Omental fat pad (tissue), 4 donors: ENCODE results near the gene BCDIN3D. TPM values are rescaled to one million over a fixed set of nuclear protein-coding genes. Genes with fewer than 3 reads are reported as not detected.

Experiments used
- ATAC-seq: fragments of 150-250 bp; one replicate; pipeline ENCODE4 v1.9.1; 2016; ENCODE audit warnings: mild to moderate bottlenecking, moderate library complexity; ENCODE audit not compliant: low FRiP score
- DNase-seq: peaks from one replicate; pipeline ENCODE4 v3.0.0-alpha.2; 2019; ENCODE audit warnings: low spot score
- total RNA-seq, 4 donors: library from RNA; depleted of rRNA; stranded (reverse); fragments of >200 nt; gene quantifications; one replicate each; pipeline ENCODE4 v1.1.0, GENCODE V29; 2016
- TF ChIP-seq, protein P1 (sequence below), 3 donors: fragments of 450-650 bp; IDR thresholded peaks; one replicate each; pipeline ENCODE4 v1.5.1; 2016 to 2017; ENCODE audit warnings: antibody characterized with exemption in 3 of 3, mild to moderate bottlenecking in 3 of 3, moderate library complexity in 2 of 3

Gene BCDIN3D
- total RNA-seq, 4 donors from 2014 or later: 1.9 to 3.5 (median 2.8) TPM

DNA sequence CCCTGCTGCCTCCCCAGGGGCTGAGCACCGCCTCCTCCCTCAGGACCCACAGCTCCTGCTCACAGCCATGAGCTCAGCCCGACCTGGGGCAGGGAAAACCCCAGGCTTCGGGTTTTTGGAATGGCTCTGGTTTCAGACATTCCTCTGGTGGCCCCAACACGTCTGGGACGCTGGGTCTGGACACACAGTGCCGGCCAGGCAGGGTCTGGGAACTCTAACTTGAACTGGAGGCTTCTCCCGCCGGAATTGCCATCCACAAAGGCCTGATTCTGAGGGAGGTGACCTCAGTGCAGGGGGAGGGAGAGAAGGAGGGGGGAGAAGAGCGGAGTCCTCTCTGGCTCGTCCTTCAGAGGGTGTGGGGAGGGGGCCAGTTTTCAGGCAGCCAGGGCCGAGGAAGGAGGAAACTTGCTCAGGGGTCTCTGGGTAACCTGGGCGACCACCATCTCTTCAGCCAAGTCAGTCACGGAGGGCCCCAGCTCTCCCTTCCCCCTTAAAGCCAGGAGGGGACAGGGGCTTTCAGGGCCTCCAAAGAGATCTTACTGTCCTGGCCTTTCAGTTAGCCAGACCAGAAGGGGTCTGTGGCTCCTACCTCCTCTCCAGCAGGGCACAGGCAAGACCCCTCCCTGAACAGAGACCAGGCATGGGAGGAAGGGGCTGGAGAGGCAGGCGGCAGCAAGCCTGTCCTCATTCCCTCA, 34.1 kb downstream of the BCDIN3D start:
- no peak for DNase-seq
- TF ChIP-seq, protein P1, sequence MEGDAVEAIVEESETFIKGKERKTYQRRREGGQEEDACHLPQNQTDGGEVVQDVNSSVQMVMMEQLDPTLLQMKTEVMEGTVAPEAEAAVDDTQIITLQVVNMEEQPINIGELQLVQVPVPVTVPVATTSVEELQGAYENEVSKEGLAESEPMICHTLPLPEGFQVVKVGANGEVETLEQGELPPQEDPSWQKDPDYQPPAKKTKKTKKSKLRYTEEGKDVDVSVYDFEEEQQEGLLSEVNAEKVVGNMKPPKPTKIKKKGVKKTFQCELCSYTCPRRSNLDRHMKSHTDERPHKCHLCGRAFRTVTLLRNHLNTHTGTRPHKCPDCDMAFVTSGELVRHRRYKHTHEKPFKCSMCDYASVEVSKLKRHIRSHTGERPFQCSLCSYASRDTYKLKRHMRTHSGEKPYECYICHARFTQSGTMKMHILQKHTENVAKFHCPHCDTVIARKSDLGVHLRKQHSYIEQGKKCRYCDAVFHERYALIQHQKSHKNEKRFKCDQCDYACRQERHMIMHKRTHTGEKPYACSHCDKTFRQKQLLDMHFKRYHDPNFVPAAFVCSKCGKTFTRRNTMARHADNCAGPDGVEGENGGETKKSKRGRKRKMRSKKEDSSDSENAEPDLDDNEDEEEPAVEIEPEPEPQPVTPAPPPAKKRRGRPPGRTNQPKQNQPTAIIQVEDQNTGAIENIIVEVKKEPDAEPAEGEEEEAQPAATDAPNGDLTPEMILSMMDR (IDR thresholded peaks at IDR 0.05): no peak
- ATAC-seq: no peak

DNA sequence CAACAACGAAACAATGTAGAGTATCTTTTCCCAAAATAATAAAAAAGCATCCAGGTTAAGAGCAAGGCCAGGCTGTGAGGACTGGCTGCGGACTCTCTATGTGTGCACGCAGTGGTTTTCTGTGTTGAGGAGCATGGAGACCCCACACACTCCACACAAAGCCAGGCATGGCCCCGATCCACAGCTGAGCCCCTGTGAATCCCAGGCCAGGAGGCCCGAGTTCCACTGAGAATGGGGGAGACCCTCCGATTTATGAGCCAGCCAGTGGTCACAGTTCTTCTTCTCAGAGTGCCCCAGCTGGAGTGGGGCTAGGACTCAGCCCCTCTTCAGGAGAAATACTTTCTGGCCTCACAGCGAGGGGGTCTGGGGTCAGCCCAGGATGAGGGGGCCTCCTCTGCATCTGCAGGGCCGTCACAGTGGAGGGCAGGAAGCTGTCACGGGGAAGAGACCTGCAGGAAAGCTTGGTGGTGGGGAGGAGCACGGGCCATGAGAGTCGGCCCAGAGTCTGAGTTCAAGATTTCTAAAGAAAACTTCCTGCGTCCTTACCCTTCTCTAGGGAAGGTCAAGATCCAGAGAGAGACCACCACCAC, 34.8 kb downstream of the BCDIN3D start:
- no peak for DNase-seq
- ATAC-seq: no peak
- TF ChIP-seq, protein P1 (IDR thresholded peaks at IDR 0.05): no peak

DNA sequence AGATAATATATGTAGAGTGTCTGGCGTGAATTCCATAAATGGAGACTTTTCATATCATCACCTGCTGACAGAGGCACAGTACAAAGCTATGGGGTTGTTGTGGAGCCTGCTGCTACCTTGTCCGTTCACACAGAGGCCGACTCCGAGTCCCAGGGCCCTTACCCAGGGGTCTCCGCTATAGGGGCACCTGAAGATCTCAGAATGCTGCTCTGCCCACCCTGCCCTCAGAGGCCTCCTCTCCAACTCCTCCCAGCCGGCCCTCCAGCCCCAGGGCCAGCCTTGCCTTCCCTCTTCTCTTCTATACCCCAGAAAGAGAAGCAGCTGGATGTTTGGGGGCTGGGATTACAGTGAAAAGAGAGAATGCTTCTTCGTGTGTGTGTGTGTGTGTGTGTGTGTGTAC, 36.0 kb downstream of the BCDIN3D start:
- TF ChIP-seq, protein P1 (IDR thresholded peaks at IDR 0.05): no peak
- DNase-seq (no peak), ATAC-seq (no peak)

DNA sequence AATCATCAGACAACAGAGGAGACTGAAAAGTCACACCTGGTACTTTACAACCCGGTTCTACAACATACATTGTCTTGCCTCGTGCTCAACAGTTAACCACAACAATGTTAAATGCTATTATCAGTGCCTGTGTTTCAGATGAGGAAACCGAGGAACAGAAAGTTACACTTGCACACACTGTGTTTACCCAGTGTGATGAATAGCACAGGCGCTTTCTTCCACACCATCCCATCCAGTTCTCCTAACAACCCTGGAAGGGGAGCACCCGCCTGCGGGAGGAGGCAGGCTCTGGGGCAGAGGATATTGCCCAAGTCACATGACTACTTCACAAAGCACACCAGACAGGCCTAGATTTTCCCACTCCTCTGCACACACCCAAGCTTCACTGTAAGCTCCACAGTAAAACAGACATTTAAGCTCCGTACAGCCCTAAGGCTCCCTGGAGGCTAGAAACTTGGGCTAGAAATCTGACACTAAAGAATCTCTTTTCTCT, 36.5 kb downstream of the BCDIN3D start:
- TF ChIP-seq, protein P1 (IDR thresholded peaks at IDR 0.05): no peak
- DNase-seq (no peak), ATAC-seq (no peak)

DNA sequence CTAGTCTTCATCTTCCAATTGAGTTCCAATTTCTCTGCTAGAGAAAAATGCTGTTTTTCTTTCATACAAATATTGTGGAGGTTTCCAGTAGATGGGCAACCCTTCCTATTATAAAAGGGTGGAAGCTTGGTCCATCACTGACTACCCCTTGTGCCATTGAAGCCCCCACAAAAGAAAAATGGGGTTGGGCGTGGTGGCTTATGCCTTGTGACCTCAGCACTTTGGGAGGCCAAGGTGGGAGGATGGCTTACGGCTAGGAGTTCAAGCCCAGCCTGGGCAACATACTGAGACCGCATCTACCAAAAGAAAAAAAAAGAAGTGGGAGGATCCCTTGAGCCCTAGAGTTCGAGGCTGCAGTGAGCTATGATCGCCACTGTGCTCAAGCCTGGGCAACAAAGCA, 37.5 kb downstream of the BCDIN3D start:
- DNase-seq (no peak), ATAC-seq (no peak)
- TF ChIP-seq, protein P1 (IDR thresholded peaks at IDR 0.05): no peak

DNA sequence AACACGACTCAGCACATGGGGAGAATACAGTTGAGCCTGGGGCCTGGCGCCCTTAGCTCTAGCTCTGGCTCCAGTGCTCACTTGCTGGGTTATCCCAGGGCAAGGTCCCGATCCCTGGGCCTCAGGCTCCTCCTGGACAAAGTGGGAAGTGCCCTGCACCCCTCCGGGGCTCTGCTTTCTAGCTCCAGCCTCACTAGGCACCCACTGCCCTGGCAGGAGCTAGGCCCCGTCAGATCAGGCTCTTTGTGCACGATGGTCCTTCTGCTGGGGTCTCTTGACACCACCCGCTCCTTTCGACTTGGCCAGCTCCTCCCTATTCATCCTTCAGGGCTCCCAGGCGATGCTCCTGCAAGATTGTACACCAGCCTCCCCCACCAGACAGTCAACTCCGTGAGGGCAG, 38.1 kb downstream of the BCDIN3D start:
- ATAC-seq: no peak
- no peak for DNase-seq
- TF ChIP-seq, protein P1 (IDR thresholded peaks at IDR 0.05): no peak
